ENCODE data around the gene LDB3.

Gene LDB3

DNA sequence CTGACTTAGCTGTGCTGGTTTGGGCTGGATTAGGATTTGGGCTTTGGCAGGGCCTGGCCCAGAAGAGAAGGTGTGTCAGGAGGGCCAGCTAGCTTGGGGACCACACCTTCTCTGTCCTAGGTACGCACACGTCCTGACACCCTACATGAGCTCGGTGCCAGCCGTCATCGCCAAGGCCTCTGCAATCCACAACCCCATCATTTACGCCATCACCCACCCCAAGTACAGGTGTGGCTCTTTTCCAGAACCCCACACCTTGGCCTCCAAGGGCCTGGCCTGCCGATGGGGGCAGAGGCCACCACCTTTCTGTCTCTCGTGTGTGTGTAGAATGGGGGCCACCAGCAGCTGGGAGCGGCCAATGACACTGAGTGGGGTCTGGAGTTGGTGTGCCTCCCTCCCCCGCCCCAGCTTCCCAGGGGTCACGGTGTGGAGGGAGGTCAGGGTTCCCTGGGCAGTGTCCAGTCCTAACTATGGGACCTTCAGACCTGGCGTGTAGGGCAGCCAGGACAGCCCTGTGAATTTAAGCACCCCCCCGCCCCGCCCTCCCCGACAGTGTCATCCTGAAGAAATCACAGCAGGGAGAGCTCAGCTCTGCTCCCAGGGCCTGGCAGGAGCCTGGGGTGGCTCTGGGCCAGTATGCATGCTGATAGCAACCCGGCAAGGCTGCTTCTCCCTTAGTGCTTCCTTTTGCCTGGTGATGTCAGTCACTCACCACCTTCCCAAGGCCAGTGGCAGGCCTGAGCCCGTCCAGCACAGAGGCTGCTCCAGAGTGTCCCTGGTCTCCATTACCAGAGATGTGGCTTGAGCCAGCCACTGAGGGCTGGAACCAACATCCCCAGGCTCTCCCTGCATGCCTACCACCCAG lies 6.9 kb upstream of the LDB3 start:
- Histone ChIP-seq H3K27ac (ENCODE audit: low read length) (no peak overlapping the region), H3K36me3 (ENCODE audit: insufficient read depth, low read length) (no peaks in the 10 kb centered on the region), H3K4me1 (ENCODE audit: insufficient read depth, low read length) (no peaks in the 10 kb centered on the region), H3K27me3 (ENCODE audit: insufficient read depth, low read length, poor library complexity) (no peaks in the 10 kb centered on the region), H2AFZ (ENCODE audit: low read depth, low read length) (no peak overlapping the region), H3K9ac (ENCODE audit: low read depth, low read length) (no peak overlapping the region), H3K4me2 (ENCODE audit: insufficient read depth, low read length) (no peak overlapping the region), H3K9me3 (ENCODE audit: insufficient read depth, low read length, severe bottlenecking) (no peaks in the 10 kb centered on the region), H4K20me1 (ENCODE audit: insufficient read depth, low read length) (no peaks in the 10 kb centered on the region; the same call in 1 of the 2 replicates), H3K4me3 (ENCODE audit: low read depth in 1 of 2, low read length in 2 of 2) (no peak overlapping the region), H3K79me2 (ENCODE audit: insufficient read depth, low read length) (no peaks in the 10 kb centered on the region)
- DNase-seq (no peak), ATAC-seq (ENCODE audit: insufficient read depth, low read depth) (no peak)
- no peak for TF ChIP-seq EZH2 (IDR thresholded peaks at IDR 0.05; ENCODE audit: borderline replicate concordance, low read depth, low read length, severe bottlenecking)
- TF ChIP-seq, protein P1, sequence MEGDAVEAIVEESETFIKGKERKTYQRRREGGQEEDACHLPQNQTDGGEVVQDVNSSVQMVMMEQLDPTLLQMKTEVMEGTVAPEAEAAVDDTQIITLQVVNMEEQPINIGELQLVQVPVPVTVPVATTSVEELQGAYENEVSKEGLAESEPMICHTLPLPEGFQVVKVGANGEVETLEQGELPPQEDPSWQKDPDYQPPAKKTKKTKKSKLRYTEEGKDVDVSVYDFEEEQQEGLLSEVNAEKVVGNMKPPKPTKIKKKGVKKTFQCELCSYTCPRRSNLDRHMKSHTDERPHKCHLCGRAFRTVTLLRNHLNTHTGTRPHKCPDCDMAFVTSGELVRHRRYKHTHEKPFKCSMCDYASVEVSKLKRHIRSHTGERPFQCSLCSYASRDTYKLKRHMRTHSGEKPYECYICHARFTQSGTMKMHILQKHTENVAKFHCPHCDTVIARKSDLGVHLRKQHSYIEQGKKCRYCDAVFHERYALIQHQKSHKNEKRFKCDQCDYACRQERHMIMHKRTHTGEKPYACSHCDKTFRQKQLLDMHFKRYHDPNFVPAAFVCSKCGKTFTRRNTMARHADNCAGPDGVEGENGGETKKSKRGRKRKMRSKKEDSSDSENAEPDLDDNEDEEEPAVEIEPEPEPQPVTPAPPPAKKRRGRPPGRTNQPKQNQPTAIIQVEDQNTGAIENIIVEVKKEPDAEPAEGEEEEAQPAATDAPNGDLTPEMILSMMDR (IDR thresholded peaks at IDR 0.05; ENCODE audit: borderline replicate concordance, extremely low read depth, low read length, poor library complexity, severe bottlenecking): no peak

DNA sequence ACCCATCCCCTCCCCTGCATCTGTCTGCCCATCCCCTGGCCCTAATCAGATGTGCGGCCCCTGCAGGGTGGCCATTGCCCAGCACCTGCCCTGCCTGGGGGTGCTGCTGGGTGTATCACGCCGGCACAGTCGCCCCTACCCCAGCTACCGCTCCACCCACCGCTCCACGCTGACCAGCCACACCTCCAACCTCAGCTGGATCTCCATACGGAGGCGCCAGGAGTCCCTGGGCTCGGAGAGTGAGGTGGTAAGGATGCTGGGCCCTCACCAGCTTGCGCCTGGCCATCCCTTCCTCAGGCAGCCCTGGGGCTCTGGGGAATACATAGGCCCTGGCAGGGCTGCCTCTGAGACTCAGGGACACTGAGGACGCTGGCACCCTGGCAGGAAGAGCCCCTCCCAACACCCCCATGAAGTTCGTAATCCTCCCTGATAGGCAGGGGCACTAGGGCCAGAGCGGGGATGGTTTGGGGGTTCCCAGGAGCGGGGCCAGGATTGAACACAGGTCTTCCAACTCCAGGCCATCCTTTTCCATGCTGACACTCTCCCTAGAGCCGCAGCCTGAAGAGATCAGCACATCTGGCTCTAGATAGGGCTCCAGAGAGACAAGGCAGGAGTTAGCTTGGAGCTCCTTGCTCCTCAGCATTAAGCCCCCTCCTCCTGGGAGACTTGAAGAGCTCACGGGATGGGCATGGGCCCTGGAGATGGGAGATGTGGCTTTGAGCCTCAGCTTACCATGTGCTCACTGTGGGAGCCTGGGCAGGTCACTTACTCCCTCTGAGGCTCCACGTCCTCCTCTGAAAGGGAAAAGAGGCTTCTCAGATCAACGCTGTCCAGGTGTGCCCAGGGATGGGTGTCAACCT lies 5.9 kb upstream of the LDB3 start:
- Histone ChIP-seq H2AFZ (ENCODE audit: low read depth, low read length) (no peak overlapping the region), H3K27me3 (ENCODE audit: insufficient read depth, low read length, poor library complexity) (no peaks in the 10 kb centered on the region), H3K36me3 (ENCODE audit: insufficient read depth, low read length) (no peaks in the 10 kb centered on the region), H3K27ac (ENCODE audit: low read length) (no peak overlapping the region), H3K4me3 (ENCODE audit: low read depth in 1 of 2, low read length in 2 of 2) (no peak overlapping the region), H3K9me3 (ENCODE audit: insufficient read depth, low read length, severe bottlenecking) (no peaks in the 10 kb centered on the region), H4K20me1 (ENCODE audit: insufficient read depth, low read length) (no peaks in the 10 kb centered on the region; the same call in 1 of the 2 replicates), H3K79me2 (ENCODE audit: insufficient read depth, low read length) (no peaks in the 10 kb centered on the region), H3K4me2 (ENCODE audit: insufficient read depth, low read length) (no peak overlapping the region), H3K9ac (ENCODE audit: low read depth, low read length) (no peak overlapping the region), H3K4me1 (ENCODE audit: insufficient read depth, low read length) (no peaks in the 10 kb centered on the region)
- ATAC-seq (ENCODE audit: insufficient read depth, low read depth) (no peak), DNase-seq (no peak)
- TF ChIP-seq EZH2 (IDR thresholded peaks at IDR 0.05; ENCODE audit: borderline replicate concordance, low read depth, low read length, severe bottlenecking): no peak
- TF ChIP-seq, protein P1 (IDR thresholded peaks at IDR 0.05; ENCODE audit: borderline replicate concordance, extremely low read depth, low read length, poor library complexity, severe bottlenecking): no peak

DNA sequence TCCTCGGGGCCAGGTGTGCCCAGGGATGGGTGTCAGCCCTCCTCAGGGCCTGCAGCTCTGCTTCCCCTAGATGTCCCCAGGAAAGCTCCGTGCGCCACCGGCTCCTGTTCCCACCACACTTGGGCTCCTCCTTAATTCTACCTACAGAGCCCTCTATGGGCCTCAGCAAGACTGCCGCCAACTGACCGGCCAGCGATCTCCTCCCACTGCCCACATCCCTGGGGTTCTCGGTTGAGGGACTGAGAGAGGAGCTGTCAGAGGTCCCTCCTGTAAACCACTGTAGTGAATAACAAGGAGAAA lies 5.3 kb upstream of the LDB3 start:
- no peaks in the 10 kb centered on the region for H3K9me3 ChIP-seq (ENCODE audit: insufficient read depth, low read length, severe bottlenecking)
- no peak overlapping the region for H3K4me3 ChIP-seq (ENCODE audit: low read depth in 1 of 2, low read length in 2 of 2)
- no peaks in the 10 kb centered on the region for H3K4me1 ChIP-seq (ENCODE audit: insufficient read depth, low read length)
- H4K20me1 ChIP-seq (ENCODE audit: insufficient read depth, low read length): no peaks in the 10 kb centered on the region; the same call in 1 of the 2 replicates
- DNase-seq: no peak
- no peaks in the 10 kb centered on the region for H3K79me2 ChIP-seq (ENCODE audit: insufficient read depth, low read length)
- H3K9ac ChIP-seq (ENCODE audit: low read depth, low read length): no peak overlapping the region
- no peak overlapping the region for H3K4me2 ChIP-seq (ENCODE audit: insufficient read depth, low read length)
- H3K27me3 ChIP-seq (ENCODE audit: insufficient read depth, low read length, poor library complexity): no peaks in the 10 kb centered on the region
- no peak for ATAC-seq (ENCODE audit: insufficient read depth, low read depth)
- TF ChIP-seq, protein P1 (IDR thresholded peaks at IDR 0.05; ENCODE audit: borderline replicate concordance, extremely low read depth, low read length, poor library complexity, severe bottlenecking): no peak
- no peak for TF ChIP-seq EZH2 (IDR thresholded peaks at IDR 0.05; ENCODE audit: borderline replicate concordance, low read depth, low read length, severe bottlenecking)
- no peak overlapping the region for H3K27ac ChIP-seq (ENCODE audit: low read length)
- H2AFZ ChIP-seq (ENCODE audit: low read depth, low read length): no peak overlapping the region
- H3K36me3 ChIP-seq (ENCODE audit: insufficient read depth, low read length): no peaks in the 10 kb centered on the region
